Activated T-cell treated with anti-CD3 and anti-CD28 coated beads for 1 hour (primary cell): ENCODE data around the gene SLC32A1.

Experiments
- DNase-seq: peaks from one replicate; pipeline ENCODE4 v3.0.0-alpha.2; 2020; ENCODE audit warnings: low read depth

Gene SLC32A1

GRCh38 chr20:38725148-38725901 lies 1.0 kb downstream of the SLC32A1 start:
- no peak for DNase-seq

DNA sequence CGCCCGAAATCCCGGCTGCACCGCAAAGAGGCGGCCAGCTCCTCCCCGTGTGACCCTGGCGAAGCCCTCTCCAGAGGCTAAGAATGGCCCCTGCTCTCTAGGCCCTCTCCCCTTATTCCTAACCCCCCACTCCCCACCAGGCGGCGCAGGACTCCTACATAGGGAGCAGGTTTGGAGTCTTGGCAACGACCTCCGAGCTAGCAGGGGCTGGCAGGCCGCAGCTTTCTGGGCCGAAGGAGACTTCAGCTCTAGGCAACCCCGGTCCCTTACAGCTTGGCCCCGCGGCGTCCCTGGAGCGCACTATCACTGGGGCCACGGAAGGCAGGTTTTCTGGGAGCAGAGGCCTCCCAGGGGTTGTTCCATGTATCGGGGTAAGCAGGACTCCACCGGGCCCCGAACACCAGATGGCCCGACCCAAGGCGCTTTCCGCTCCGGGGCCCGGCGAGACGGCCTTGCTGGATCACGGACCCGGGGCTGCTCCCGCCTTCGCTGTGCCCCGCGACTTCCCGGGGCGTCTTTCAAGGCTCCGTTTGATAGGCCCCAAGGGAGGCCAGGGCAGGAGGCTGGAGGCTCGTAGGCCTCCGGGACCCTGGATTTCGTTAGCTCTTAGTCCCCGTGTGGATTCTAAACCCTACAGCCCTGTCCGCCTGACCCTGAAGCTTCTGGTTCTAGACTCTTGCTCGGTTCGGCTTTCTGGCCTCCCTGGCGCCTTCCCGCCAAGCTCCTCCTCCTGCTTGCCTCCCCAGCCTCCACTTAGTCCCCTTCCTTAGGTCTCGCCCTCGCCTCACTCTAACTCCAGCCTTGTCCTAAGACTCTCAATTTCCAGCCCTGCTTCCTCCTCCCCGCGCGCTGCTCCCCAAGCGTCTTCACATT lies 1.9 kb downstream of the SLC32A1 start:
- DNase-seq = no peak

DNA sequence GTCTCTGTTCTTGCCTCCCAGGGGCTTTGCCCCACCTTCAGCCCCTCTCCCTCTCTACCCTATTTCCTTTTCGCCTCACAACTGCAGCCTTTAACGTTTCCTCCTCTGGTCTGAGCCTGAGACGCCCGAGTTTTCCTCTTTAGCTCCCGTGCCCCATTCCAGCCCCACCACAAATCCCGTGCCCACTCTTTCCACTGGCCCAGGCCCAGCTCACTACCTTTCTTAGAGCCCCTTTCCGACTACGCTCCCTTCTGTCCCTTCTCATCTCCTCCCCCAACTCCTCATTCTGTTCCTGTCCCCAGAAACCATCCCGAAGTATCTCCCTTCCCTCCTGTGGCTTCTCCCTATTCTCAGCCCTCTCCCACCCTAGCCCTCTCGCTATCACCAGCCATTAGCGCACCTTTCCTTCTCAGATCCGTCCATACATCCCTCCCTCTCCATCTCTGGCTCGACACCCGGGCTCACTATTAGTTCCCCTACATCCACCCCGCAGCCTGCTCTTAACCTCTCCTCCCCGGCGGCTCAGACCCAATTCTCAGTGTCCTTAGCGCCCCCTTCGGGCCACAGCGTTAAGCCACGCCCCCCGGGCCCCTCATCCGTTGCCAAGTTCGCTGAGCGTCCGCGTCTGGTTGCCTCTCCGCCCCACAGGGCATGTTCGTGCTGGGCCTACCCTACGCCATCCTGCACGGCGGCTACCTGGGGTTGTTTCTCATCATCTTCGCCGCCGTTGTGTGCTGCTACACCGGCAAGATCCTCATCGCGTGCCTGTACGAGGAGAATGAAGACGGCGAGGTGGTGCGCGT lies 2.7 kb downstream of the SLC32A1 start:
- no peak for DNase-seq

- DNase-seq = no peak
These were observed 3.4 kb downstream of the SLC32A1 start for GRCh38 chr20:38727607-38728190.

GRCh38 chr20:38728191-38728781 lies 4.0 kb downstream of the SLC32A1 start:
- no peak for DNase-seq

- no peak for DNase-seq
These were observed 4.8 kb downstream of the SLC32A1 start for GRCh38 chr20:38728911-38729642.

DNA sequence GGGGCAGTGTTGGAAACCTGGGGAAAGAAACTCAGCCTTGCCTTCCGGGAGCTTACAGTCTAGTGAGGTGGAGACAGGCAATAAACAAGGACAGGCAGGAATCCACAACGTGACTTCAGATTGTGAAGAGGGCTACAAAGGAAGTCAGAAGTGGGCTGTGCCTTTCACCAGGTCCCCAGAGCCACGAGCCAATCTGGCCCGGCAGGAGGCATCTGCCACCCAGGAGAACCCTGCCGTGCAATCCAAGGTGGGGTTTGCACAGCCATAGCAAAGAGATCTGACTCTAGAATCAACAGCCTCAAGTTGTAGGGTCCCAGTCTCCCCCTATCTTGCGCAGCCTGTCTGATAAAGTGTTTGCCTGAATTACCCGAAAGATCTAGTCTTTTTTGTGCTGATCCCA lies 5.5 kb downstream of the SLC32A1 start:
- no peak for DNase-seq

DNA sequence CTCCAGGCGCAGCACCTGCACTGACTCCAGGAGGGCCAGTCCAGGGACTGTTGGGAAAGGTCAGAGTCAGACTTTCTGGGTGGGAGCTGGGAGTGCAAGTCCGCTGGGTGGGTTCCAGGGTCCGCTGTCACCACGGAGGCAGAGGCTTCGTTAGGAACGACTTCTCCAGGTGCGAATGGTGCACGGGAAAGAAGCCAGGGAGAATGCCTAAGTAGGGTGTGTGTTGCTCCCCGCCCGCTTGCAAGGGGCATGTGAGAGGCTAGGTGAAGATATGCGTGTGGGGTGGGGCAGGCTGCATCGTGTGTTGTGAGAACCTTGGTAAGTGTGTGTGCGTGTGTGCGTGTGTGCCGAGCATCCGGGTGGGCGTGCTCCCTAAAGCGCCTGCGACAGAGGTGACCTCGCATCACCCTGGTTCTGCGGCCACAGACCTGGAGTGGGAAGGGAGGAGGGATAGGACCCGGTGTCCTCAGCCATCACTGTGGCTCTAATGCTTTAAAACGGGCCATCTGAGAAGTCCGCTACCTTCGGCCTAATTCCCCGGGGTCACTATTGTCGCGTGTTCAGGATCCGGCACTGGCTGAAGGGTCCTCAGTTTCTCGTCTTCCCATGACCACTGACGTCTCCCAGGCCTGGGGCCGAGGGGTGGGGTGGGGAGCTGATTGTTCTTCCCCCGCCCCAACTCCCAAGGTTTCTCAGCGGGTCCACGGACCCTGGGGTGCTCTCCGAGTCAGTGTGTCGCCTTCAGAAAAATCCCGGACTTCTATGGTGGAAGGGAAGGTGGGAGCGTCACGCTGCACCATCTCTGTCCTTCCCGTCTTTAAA lies 6.1 kb downstream of the SLC32A1 start:
- no peak for DNase-seq

DNA sequence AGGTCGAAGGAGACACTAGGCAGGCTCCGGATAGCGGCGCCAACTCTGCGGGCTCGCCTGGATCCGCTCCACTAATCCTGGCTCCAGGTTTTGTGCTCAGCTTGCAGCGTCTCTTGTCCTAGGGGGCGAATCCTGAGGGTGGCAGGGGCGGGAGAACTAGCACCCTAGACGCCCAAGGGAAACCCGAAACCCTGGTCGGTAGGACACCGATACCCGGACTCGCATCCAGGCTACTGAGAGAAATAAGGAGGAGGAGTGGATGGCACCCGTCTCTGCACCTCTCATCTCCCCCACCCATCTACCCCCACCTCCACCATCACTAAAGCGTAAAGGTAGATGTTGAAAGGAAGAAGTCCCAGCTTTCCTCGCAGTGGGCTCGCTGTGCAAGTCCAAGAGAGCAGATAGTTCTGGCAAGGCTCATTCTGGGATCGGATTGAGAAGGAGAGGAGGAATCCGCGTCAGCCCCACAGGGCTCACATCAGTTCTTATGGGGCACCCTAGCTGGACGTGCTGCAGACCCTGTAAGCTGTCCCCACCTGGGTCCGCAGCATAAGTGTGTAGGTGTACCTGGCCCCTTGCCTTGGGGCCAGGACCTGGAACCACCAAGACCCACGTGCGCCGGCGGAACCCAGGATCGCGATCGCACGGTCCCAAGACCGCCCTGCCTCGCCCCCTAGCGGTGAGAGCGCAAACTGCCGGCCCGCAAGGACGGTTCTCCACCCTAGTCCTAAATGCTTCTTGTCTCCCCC lies 6.9 kb downstream of the SLC32A1 start:
- DNase-seq = peak; percentile 73

DNA sequence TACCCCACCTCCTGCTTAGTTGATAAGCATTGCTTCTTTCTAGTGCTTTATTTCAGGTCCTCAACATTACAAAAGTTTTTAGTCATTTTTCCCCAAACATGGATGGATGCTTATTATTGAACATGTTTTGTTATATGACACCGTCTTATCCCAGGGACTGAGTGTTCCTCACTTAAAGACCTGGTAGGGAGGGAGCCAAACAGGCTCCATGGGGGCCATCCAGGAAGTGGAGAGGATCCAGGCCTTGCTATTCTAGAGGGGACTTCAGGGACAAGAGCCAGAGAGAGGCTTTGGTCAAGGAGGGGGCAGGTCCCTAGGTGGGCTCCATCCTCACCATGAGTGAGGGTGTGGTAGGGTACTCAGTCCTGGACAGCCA lies 7.4 kb downstream of the SLC32A1 start:
- no peak for DNase-seq

DNA sequence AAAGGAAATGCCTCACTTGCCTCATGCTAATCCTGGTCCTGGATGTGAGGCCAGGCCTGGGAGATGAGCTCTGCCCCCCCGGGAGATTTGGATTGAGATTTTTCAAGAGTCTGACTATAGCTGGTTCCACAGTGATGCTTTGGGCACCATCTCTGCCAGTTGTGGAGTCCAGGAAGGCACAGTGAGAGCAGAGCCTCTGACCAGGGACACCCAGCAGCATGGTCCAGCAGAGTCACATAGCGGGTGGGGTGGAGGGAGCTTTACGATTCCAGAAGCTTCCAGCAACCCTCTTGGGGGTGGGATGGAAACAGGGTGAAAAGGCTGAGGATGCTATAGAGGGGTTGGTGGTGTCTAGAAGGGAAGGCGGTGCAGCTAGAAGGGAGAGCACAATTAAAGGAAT lies 8.7 kb downstream of the SLC32A1 start:
- no peak for DNase-seq

DNA sequence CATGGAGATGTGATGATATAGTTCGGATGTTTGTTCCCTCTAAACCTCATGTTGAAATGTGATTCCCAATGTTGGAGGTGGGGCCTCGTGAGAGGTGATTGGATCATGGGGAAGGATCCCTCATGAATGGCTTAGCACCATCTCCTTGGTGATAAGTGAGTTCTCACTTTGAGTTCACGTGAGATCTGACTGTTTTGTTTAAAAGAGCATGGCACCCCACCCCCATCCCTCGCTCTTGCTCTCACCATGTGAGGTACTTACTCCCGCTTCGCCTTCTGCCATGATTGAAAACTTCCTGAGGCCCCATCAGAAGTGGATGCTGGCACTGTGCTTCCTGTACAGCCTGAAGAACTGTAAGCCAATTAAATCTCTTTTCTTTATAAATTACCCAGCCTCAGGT lies 10.9 kb downstream of the SLC32A1 start:
- no peak for DNase-seq

- no peak for DNase-seq
These were observed 13.6 kb downstream of the SLC32A1 start for GRCh38 chr20:38737887-38738286.

DNA sequence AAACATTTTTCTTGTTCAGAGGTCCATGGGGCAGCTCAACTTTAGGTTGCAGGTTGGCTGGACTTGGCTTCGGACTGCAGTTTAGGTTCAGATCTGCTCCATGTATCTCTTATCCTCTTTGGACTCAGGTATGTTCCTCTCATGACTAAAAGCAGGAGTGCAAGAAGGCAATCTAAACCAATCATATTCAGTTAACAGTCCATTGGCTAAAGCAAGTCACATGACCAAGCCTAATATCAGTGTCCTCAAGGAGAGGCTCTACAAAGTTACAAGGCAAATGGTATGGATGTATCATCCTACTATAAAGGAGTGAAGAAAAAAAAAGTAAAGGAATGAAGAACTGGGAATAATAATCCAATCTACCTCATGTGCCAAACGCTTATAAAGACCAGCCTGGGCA lies 21.5 kb downstream of the SLC32A1 start:
- DNase-seq = no peak

DNA sequence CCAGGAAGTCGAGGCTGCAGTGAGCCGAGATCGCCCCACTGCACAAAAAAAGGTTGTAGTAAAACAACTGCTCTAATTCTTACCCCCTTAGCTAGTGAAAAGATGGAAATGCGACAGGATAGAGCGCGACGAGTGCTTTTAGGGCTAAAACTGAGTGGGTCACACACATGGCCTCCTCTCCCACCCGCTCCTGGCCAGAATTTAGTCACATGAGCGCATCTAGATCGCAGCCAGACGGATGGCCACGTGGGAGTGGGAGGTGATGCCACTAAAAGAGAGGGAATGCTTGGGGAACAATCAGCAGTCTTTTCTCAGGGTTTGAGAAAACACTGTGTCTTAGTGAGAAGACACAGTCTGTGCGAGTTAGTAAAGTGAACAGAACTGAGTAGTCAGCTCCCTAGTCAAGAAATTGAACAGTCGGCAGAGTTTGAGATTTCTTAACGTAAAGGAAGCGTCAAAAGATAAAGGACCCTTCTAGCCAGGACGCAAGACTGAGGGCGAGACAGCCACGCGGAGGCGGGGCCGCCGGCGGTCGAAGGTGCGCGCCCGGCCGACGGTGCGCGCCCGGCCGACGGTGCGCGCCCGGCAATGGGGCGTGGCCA lies 23.3 kb downstream of the SLC32A1 start:
- DNase-seq = no peak

GRCh38 chr20:38748097-38748860 lies 24.0 kb downstream of the SLC32A1 start, which contains the start of gene ACTR5:
TSS of gene ACTR5 (plus strand) at chr20:38748460. CDS start at chr20:38748479, 19 bp downstream.
- peak; percentile 98 for DNase-seq

DNA sequence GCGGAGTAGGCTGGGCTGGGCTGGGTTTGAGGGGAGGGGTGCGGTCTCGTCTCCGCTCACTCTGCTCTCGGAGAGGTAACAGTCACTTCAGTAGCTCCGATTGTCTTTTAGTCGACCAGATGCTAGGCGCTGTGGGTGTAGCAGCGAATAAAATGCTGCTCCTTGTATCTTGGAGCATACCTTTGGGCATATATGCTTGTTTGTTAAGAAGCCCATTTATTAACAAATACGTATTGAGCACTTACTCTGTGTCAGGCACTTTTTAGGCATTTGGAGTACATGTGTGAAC lies 24.5 kb downstream of the SLC32A1 start:
- DNase-seq = peak; percentile 40

- DNase-seq = no peak
These were observed 27.2 kb downstream of the SLC32A1 start for GRCh38 chr20:38751360-38751976.
